Loucy (cell line): ENCODE measurements around the gene MAP3K5.

Experiments
- EZH2phosphoT487 ChIP-seq: fragments of 200-600 bp; IDR thresholded peaks from 2 replicates; pipeline ENCODE4 v1.6.1; 2018; ENCODE audit warnings: antibody characterized with exemption, mild to moderate bottlenecking, moderate library complexity, borderline replicate concordance
- TF ChIP-seq, protein P1 (sequence below): fragments of 200-600 bp; sonication (generic); conservative IDR thresholded peaks from 2 replicates; pipeline ENCODE4 v1.5.1; 2014; ENCODE audit warnings: mild to moderate bottlenecking, antibody characterized with exemption, low read length

DNA sequence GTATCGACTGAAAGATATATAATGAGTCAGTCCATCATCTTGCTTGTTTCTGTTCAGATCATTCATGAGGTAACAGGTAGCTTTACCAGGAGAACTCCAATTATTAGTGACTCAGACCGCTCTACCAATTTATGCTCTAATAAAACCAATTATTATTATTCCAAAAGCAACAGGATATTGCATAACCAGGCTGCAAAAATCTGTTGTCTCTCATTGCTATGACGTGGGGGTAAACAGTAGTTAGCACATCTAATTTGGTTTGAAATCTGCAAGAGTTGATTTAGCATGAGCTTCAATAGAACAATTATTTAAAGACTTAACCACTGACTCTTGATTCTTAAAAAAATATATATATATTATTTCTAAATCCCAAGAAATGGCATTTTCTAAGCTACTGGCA, 151.1 kb downstream of the MAP3K5 start:
- TF ChIP-seq EZH2phosphoT487, result no peak
- TF ChIP-seq, protein P1, sequence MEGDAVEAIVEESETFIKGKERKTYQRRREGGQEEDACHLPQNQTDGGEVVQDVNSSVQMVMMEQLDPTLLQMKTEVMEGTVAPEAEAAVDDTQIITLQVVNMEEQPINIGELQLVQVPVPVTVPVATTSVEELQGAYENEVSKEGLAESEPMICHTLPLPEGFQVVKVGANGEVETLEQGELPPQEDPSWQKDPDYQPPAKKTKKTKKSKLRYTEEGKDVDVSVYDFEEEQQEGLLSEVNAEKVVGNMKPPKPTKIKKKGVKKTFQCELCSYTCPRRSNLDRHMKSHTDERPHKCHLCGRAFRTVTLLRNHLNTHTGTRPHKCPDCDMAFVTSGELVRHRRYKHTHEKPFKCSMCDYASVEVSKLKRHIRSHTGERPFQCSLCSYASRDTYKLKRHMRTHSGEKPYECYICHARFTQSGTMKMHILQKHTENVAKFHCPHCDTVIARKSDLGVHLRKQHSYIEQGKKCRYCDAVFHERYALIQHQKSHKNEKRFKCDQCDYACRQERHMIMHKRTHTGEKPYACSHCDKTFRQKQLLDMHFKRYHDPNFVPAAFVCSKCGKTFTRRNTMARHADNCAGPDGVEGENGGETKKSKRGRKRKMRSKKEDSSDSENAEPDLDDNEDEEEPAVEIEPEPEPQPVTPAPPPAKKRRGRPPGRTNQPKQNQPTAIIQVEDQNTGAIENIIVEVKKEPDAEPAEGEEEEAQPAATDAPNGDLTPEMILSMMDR, result no peak
